A549 (cell line): ENCODE results near the gene PUS1. TPM values are rescaled to one million over a fixed set of nuclear protein-coding genes. Genes with fewer than 3 reads are reported as not detected.

ENCODE experiments used
- ATAC-seq, 2 experiments: fragments of 200-7000 bp in 1 of 2; fragments of >200 bp in 1 of 2; cut with Nextera tagmentation in 1 of 2; cut with Tn5 transposase in 1 of 2; 3 replicates each; pipeline versions ENCODE4 v1.8.0 to v1.9.1; 2018 to 2020; ENCODE audit warnings: mild to moderate bottlenecking in 1 of 2, moderate library complexity in 1 of 2
- CTCF ChIA-PET: fragments of 300-600 bp; sonication (Branson Sonifier 250); formaldehyde crosslinking; extraction: SDS; loops from one replicate; lab custom pipeline; 2021; ENCODE audit warnings: antibody characterized with exemption, inconsistent platforms; lab: Yijun Ruan, JAX
- POLR2A ChIA-PET: fragments of 350-600 bp; formaldehyde crosslinking; extraction: SDS; loops from one replicate; lab custom pipeline; 2021; ENCODE audit warnings: antibody characterized with exemption, inconsistent platforms; lab: Yijun Ruan, JAX
- DNase-seq, 2 experiments: peaks; one replicate each; pipeline versions ENCODE4 v3.0.0 to v3.0.0-alpha.2; 2011 to 2016; ENCODE audit warnings: low read depth in 1 of 2, low spot score in 1 of 2
- FAIRE-seq: peaks from 2 replicates; lab custom pipeline; 2011; peaks lifted over from hg19 to GRCh38; lab: Jason Lieb, UNC
- H3K27ac ChIP-seq, 2 experiments: fragments of >200 bp; sonication (Bioruptor Twin); formaldehyde crosslinking; 3 replicates each; pipeline ENCODE4 v1.5.1; 2016 to 2017
- H3K4me1 ChIP-seq: fragments of >200 bp; sonication (Bioruptor Twin); formaldehyde crosslinking; 3 replicates; pipeline ENCODE4 v1.6.1; 2016
- H3K4me2 ChIP-seq: fragments of >200 bp; sonication (Bioruptor Twin); formaldehyde crosslinking; 3 replicates; pipeline ENCODE4 v1.6.1; 2016
- H3K4me3 ChIP-seq: fragments of >200 bp; sonication (Bioruptor Twin); formaldehyde crosslinking; 3 replicates; pipeline ENCODE4 v1.5.1; 2016
- H3K9me3 ChIP-seq: fragments of >200 bp; sonication (Bioruptor Twin); formaldehyde crosslinking; 3 replicates; pipeline ENCODE4 v1.6.1; 2016
- BHLHE40 ChIP-seq: IDR thresholded peaks from 2 replicates; pipeline ENCODE4 v1.6.1; 2012; ENCODE audit warnings: low read depth, low read length, inconsistent platforms
- CHD4 ChIP-seq: fragments of 200-600 bp; sonication (generic); IDR thresholded peaks from 2 replicates; pipeline ENCODE4 v1.6.1; 2016; ENCODE audit warnings: antibody characterized with exemption, mild to moderate bottlenecking, borderline replicate concordance
- KDM1A ChIP-seq: fragments of 200-600 bp; sonication (generic); IDR thresholded peaks from 2 replicates; pipeline ENCODE4 v1.6.1; 2016; ENCODE audit warnings: low read depth, mild to moderate bottlenecking
- NPAS2 ChIP-seq: fragments of 250-450 bp; sonication (Bioruptor Pico); IDR thresholded peaks from 2 replicates; pipeline ENCODE4 v1.8.0; 2022; ENCODE audit warnings: mild to moderate bottlenecking, moderate library complexity, borderline replicate concordance
- ZNF302 ChIP-seq: fragments of 250-450 bp; sonication (Bioruptor Pico); IDR thresholded peaks from 2 replicates; pipeline ENCODE4 v1.9.0; 2021; ENCODE audit warnings: inconsistent platforms, mild to moderate bottlenecking, moderate library complexity
- WGBS: methylation state at CpG from one replicate; pipeline ENCODE4 v1.1.6; 2017; ENCODE audit errors: missing lambda C conversion rate; 5-methylcytosine and 5-hydroxymethylcytosine counted together
- polyA plus RNA-seq, 4 experiments: library from polyadenylated mRNA; depleted of rRNA in 3 of 4; stranded (reverse); fragments of >200 nt; fragmentation: RNase III in 1 of 4; extraction: RNeasy Plus Mini Kit Qiagen cat#74134 plus additional on column Dnase treatment in 1 of 4; gene quantifications; 2 replicates in 3 of 4; 3 replicates in 1 of 4; pipeline ENCODE4 v1.2.3, GENCODE V29; 2011 to 2017
- small RNA-seq, 6 experiments: library from RNA; depleted of rRNA; stranded (forward); fragments of <200 nt; gene quantifications; one replicate each; pipeline ENCODE3, GENCODE V24; 2012

PUS1 gene
- polyA plus RNA-seq, 2 of the 4 experiments (the other 2 are of a cell fraction), result 51.1 to 62.8 TPM

DNA sequence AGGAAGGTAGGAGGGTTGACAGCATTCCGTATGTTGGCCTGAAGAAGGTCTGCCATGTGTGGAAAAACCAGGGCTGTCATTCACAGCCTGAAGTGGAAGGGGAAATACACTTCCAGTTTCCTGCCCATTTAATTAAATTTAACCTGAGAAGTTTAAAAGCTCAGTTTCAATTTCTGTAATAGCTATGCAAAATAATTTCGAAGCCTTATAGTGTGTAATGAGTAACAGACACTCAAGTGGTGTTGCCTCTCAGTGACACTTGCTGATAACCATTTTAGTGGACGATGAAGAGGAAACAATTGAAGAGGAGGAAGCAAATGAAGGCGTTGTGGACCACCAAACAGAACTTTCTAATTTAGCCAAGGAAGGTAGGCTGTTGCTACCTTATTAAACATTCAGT is 65.5 kb downstream of the PUS1 start:
- DNase-seq (no peak), FAIRE-seq (no peak), ATAC-seq (no peak)
- Histone ChIP-seq H3K4me1 (no peaks in the 10 kb centered on the region), H3K27ac (no peak overlapping the region), H3K9me3 (no peaks in the 10 kb centered on the region), H3K4me3 (no peak overlapping the region), H3K4me2 (no peak overlapping the region)
- TF ChIP-seq ZNF302 (CRISPR knock-in tag) (no peak), NPAS2 (no peak), BHLHE40 (no peak), CHD4 (no peak), KDM1A (no peak)
- POLR2A ChIA-PET, result no interaction called here
- WGBS, result 89% methylated on average over 4 of the region's 4 CpGs
- CTCF ChIA-PET, result no interaction called here

Small RNA genes within 50 kb of the gene (small RNA-seq; reads per million reads assigned to genes)
- gene AC131009.3, result 0 reads per million in 6 experiments

Other genes starting within 250 kb of the PUS1 start
- 18.8 and 21.8 TPM in 2 replicates for gene SFSWAP, start 218.2 kb upstream of the PUS1 start, polyA plus RNA-seq (2011; rRNA removed)
- gene SFSWAP, start 218.2 kb upstream of the PUS1 start, polyA plus RNA-seq (2017; fragmentation: RNase III; extraction: RNeasy Plus Mini Kit Qiagen cat#74134 plus additional on column Dnase treatment), result 22.8 to 23.5 TPM (median 23.3 TPM) in 3 replicates
- gene MMP17, start 100.9 kb upstream of the PUS1 start, polyA plus RNA-seq (2011; rRNA removed), result 6.2 and 9.1 TPM in 2 replicates
- gene MMP17, start 100.9 kb upstream of the PUS1 start, polyA plus RNA-seq (2017; fragmentation: RNase III; extraction: RNeasy Plus Mini Kit Qiagen cat#74134 plus additional on column Dnase treatment), result 7.2 to 8.7 TPM (median 7.9 TPM) in 3 replicates
- 15.1 and 18.4 TPM in 2 replicates for gene ULK1, start 34.7 kb upstream of the PUS1 start, polyA plus RNA-seq (2011; rRNA removed)
- 37.7 to 49.2 TPM (median 46.2 TPM) in 3 replicates for gene ULK1, start 34.7 kb upstream of the PUS1 start, polyA plus RNA-seq (2017; fragmentation: RNase III; extraction: RNeasy Plus Mini Kit Qiagen cat#74134 plus additional on column Dnase treatment)
- 9.7 and 18.5 TPM in 2 replicates for gene EP400, start 20.7 kb downstream of the PUS1 start, polyA plus RNA-seq (2011; rRNA removed)
- 14.9 to 18.0 TPM (median 15.2 TPM) in 3 replicates for gene EP400, start 20.7 kb downstream of the PUS1 start, polyA plus RNA-seq (2017; fragmentation: RNase III; extraction: RNeasy Plus Mini Kit Qiagen cat#74134 plus additional on column Dnase treatment)
- 10.2 and 11.4 TPM in 2 replicates for gene DDX51, start 215.0 kb downstream of the PUS1 start, polyA plus RNA-seq (2011; rRNA removed)
- 21.8 to 23.7 TPM (median 22.6 TPM) in 3 replicates for gene DDX51, start 215.0 kb downstream of the PUS1 start, polyA plus RNA-seq (2017; fragmentation: RNase III; extraction: RNeasy Plus Mini Kit Qiagen cat#74134 plus additional on column Dnase treatment)
- gene NOC4L, start 215.2 kb downstream of the PUS1 start, polyA plus RNA-seq (2011; rRNA removed), result 10.8 and 12.1 TPM in 2 replicates
- 32.8 to 36.6 TPM (median 34.1 TPM) in 3 replicates for gene NOC4L, start 215.2 kb downstream of the PUS1 start, polyA plus RNA-seq (2017; fragmentation: RNase III; extraction: RNeasy Plus Mini Kit Qiagen cat#74134 plus additional on column Dnase treatment)